Measurements from ENCODE around the gene SOWAHC. TPM values are rescaled to one million over a fixed set of nuclear protein-coding genes. Genes with fewer than 3 reads are reported as not detected.
A peak's percentile ranks its signal among the peaks of the same experiment; 100 is the strongest.

SOWAHC gene
- total RNA-seq, 1 donor from 2014 or later: 12.7 TPM

GRCh38 chr2:109597283-109597682, 16.9 kb upstream of the SOWAHC start:
- Mint-ChIP-seq H3K27me3 (ENCODE audit: unreplicated experiment) (no peaks in the 10 kb centered on the region), H3K36me3 (ENCODE audit: unreplicated experiment) (no peaks in the 10 kb centered on the region), H3K4me1 (ENCODE audit: unreplicated experiment) (peaks cover 31% of the 10 kb centered on the region), H3K4me3 (ENCODE audit: unreplicated experiment) (no peak overlapping the region), H3K9me3 (ENCODE audit: unreplicated experiment) (no peaks in the 10 kb centered on the region), H3K27ac (ENCODE audit: unreplicated experiment) (no peak overlapping the region)
- DNase-seq (ENCODE audit: extremely low spot score, unreplicated experiment): no peak
- TF ChIP-seq CTCF (IDR thresholded peaks at IDR 0.05): no peak

GRCh38 chr2:109601783-109602182, 12.4 kb upstream of the SOWAHC start:
- H3K9me3 Mint-ChIP-seq (ENCODE audit: unreplicated experiment): no peaks in the 10 kb centered on the region
- no peak for TF ChIP-seq CTCF (IDR thresholded peaks at IDR 0.05)
- H3K4me1 Mint-ChIP-seq (ENCODE audit: unreplicated experiment): peaks cover 35% of the 10 kb centered on the region
- H3K27ac Mint-ChIP-seq (ENCODE audit: unreplicated experiment): peak overlapping the region; percentile 38
- no peak for DNase-seq (ENCODE audit: extremely low spot score, unreplicated experiment)
- H3K4me3 Mint-ChIP-seq (ENCODE audit: unreplicated experiment): no peak overlapping the region
- no peaks in the 10 kb centered on the region for H3K27me3 Mint-ChIP-seq (ENCODE audit: unreplicated experiment)
- H3K36me3 Mint-ChIP-seq (ENCODE audit: unreplicated experiment): peaks cover 6% of the 10 kb centered on the region

GRCh38 chr2:109602617-109603188, 11.5 kb upstream of the SOWAHC start:
- no peak overlapping the region for H3K27ac Mint-ChIP-seq (ENCODE audit: unreplicated experiment)
- H3K27me3 Mint-ChIP-seq (ENCODE audit: unreplicated experiment): no peaks in the 10 kb centered on the region
- H3K9me3 Mint-ChIP-seq (ENCODE audit: unreplicated experiment): no peaks in the 10 kb centered on the region
- TF ChIP-seq CTCF (IDR thresholded peaks at IDR 0.05): no peak
- no peak overlapping the region for H3K4me3 Mint-ChIP-seq (ENCODE audit: unreplicated experiment)
- peaks cover 6% of the 10 kb centered on the region for H3K36me3 Mint-ChIP-seq (ENCODE audit: unreplicated experiment)
- peaks cover 40% of the 10 kb centered on the region for H3K4me1 Mint-ChIP-seq (ENCODE audit: unreplicated experiment)
- DNase-seq (ENCODE audit: extremely low spot score, unreplicated experiment): no peak

- H3K27me3 Mint-ChIP-seq (ENCODE audit: unreplicated experiment): no peaks in the 10 kb centered on the region
- peaks cover 53% of the 10 kb centered on the region for H3K4me1 Mint-ChIP-seq (ENCODE audit: unreplicated experiment)
- TF ChIP-seq CTCF (IDR thresholded peaks at IDR 0.05): no peak
- H3K27ac Mint-ChIP-seq (ENCODE audit: unreplicated experiment): peak overlapping the region; percentile 10
- no peaks in the 10 kb centered on the region for H3K9me3 Mint-ChIP-seq (ENCODE audit: unreplicated experiment)
- DNase-seq (ENCODE audit: extremely low spot score, unreplicated experiment): no peak
- no peak overlapping the region for H3K4me3 Mint-ChIP-seq (ENCODE audit: unreplicated experiment)
- H3K36me3 Mint-ChIP-seq (ENCODE audit: unreplicated experiment): peaks cover 6% of the 10 kb centered on the region
Observed at GRCh38 chr2:109604597-109604996, 9.6 kb upstream of the SOWAHC start.

GRCh38 chr2:109607766-109608165, 6.4 kb upstream of the SOWAHC start:
- Mint-ChIP-seq H3K27me3 (ENCODE audit: unreplicated experiment) (no peaks in the 10 kb centered on the region), H3K36me3 (ENCODE audit: unreplicated experiment) (peaks cover 3% of the 10 kb centered on the region), H3K4me1 (ENCODE audit: unreplicated experiment) (peaks cover 68% of the 10 kb centered on the region), H3K27ac (ENCODE audit: unreplicated experiment) (peak overlapping the region; percentile 98), H3K9me3 (ENCODE audit: unreplicated experiment) (no peaks in the 10 kb centered on the region), H3K4me3 (ENCODE audit: unreplicated experiment) (peak overlapping the region; percentile 27)
- DNase-seq (ENCODE audit: extremely low spot score, unreplicated experiment): no peak
- no peak for TF ChIP-seq CTCF (IDR thresholded peaks at IDR 0.05)

Data from osteocyte (in vitro differentiated cells).